Uterus (tissue), 4 donors: Measurements from ENCODE around the gene BICRAL. TPM values are rescaled to one million over a fixed set of nuclear protein-coding genes. Genes with fewer than 3 reads are reported as not detected.
A peak's percentile ranks its signal among the peaks of the same experiment; 100 is the strongest.
"Not testable (repeated sequence)": the region's sequence is repeated elsewhere in the genome, so short reads cannot be mapped to it uniquely, and the experiment has no call there.

Experiments
- DNase-seq, 2 donors: peaks; one replicate each; pipeline ENCODE4 v3.0.0-alpha.2; 2019 to 2020
- H3K27ac ChIP-seq, 2 donors: fragments of 200-600 bp; sonication (generic); 1 replicate in 1 of 2; 2 replicates in 1 of 2; pipeline ENCODE4 v1.5.1; 2016 to 2018
- H3K27me3 ChIP-seq, 2 donors: fragments of 200-600 bp; sonication (generic); one replicate each; pipeline ENCODE4 v1.5.1; 2018 to 2019; ENCODE audit warnings: control low read depth in 1 of 2
- H3K36me3 ChIP-seq, 2 donors: fragments of 200-600 bp; sonication (generic); one replicate each; pipeline ENCODE4 v1.5.1; 2019; ENCODE audit warnings: control low read depth in 1 of 2
- H3K4me1 ChIP-seq, 2 donors: fragments of 200-600 bp; sonication (generic); one replicate each; pipeline ENCODE4 v1.5.1; 2018 to 2019; ENCODE audit warnings: control low read depth in 1 of 2
- H3K4me3 ChIP-seq, 2 donors: fragments of 200-600 bp; sonication (generic); 1 replicate in 1 of 2; 2 replicates in 1 of 2; pipeline ENCODE4 v1.5.1; 2018 to 2019; ENCODE audit warnings: mild to moderate bottlenecking in 1 of 2
- H3K9me3 ChIP-seq, 2 donors: fragments of 200-600 bp; sonication (generic); one replicate each; pipeline ENCODE4 v1.5.1; 2019; ENCODE audit warnings: control low read depth in 1 of 2
- POLR2A ChIP-seq, 2 donors: fragments of 450-650 bp; IDR thresholded peaks; one replicate each; pipeline ENCODE4 v1.6.1; 2016; ENCODE audit warnings: antibody characterized with exemption in 2 of 2, mild to moderate bottlenecking in 1 of 2, moderate library complexity in 1 of 2
- intact Hi-C: fragments of 100-400 bp; cut with DNase I; formaldehyde crosslinking; loops from one replicate; pipeline ENCODE4 v1.15.1; 2023; ENCODE audit warnings: low total_unique reads
- total RNA-seq, 4 donors: library from RNA; depleted of rRNA in 3 of 4; stranded (reverse); fragments of >200 nt in 3 of 4; gene quantifications; one replicate each; pipeline versions ENCODE4 v1.1.0 to v1.2.4, GENCODE V29; 2014 to 2023
- TF ChIP-seq, protein P1 (sequence below), 4 experiments: fragments of 200-600 bp in 2 of 4; fragments of 450-650 bp in 2 of 4; sonication (generic) in 2 of 4; IDR thresholded peaks; one replicate each; pipeline ENCODE4 v1.5.1; 2016 to 2019; ENCODE audit warnings: antibody characterized with exemption in 4 of 4, mild to moderate bottlenecking in 2 of 4, moderate library complexity in 1 of 4
- donor health status: DM: yes; HTN: yes; CAD: no.

The BICRAL gene
- total RNA-seq, 4 donors from 2014 or later = 7.4 to 35.3 (median 18.2) TPM

DNA sequence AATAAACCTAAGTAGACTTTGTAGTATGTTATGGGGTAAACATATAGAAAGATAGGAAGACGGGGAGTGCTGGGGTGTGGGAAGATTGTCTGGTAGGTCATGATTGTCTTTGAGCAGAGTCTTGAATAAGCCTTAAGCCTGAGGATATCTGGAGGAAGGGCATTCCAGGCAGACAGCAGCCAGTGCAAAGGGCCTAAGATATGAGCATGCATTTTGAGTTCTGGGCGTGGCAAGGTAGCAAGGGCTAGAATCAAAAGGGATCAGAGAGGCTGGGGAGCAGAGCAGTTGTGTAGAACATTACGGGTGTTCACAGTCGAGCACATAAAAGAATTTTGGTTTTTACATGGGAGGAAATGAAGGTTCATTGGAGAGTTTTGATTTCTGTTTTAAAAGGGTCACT, 14.3 kb downstream of the BICRAL start:
- peaks cover 0 to under 1% of the 10 kb centered on the region in 2 donors for H3K4me1 ChIP-seq
- H3K9me3 ChIP-seq = no peaks in the 10 kb centered on the region
- TF ChIP-seq, protein P1, sequence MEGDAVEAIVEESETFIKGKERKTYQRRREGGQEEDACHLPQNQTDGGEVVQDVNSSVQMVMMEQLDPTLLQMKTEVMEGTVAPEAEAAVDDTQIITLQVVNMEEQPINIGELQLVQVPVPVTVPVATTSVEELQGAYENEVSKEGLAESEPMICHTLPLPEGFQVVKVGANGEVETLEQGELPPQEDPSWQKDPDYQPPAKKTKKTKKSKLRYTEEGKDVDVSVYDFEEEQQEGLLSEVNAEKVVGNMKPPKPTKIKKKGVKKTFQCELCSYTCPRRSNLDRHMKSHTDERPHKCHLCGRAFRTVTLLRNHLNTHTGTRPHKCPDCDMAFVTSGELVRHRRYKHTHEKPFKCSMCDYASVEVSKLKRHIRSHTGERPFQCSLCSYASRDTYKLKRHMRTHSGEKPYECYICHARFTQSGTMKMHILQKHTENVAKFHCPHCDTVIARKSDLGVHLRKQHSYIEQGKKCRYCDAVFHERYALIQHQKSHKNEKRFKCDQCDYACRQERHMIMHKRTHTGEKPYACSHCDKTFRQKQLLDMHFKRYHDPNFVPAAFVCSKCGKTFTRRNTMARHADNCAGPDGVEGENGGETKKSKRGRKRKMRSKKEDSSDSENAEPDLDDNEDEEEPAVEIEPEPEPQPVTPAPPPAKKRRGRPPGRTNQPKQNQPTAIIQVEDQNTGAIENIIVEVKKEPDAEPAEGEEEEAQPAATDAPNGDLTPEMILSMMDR (IDR thresholded peaks at IDR 0.05) = no peak
- TF ChIP-seq POLR2A (IDR thresholded peaks at IDR 0.05) = no peak
- H3K27ac ChIP-seq = no peak overlapping the region
- intact Hi-C loops = no loop called here
- no peaks in the 10 kb centered on the region for H3K27me3 ChIP-seq
- H3K4me3 ChIP-seq = no peak overlapping the region
- no peak for DNase-seq
- H3K36me3 ChIP-seq = no peaks in the 10 kb centered on the region

DNA sequence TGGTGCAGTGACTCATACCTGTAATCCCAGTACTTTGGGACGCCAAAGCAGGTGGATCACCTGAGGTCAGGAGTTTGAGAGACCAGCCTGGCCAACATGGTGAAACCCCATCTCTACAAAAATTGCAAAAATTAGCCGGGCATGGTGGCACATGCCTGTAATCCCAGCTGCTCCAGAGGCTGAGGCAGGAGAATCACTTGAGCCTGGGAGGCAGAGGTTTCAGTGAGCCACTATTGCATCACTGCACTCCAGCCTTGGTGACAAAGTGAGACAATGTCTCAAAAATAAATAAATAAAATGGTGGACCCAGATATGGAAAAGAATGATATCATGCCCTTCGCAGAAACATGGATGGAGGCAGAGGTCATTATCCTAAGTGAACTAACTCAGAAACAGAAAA, 15.8 kb downstream of the BICRAL start:
- intact Hi-C loops, H3K4me3 ChIP-seq, H3K4me1 ChIP-seq, DNase-seq, H3K36me3 ChIP-seq, H3K27me3 ChIP-seq, H3K9me3 ChIP-seq: not testable (repeated sequence)
- peak overlapping the region in 1 of 2 donors; percentile 81 for H3K27ac ChIP-seq

DNA sequence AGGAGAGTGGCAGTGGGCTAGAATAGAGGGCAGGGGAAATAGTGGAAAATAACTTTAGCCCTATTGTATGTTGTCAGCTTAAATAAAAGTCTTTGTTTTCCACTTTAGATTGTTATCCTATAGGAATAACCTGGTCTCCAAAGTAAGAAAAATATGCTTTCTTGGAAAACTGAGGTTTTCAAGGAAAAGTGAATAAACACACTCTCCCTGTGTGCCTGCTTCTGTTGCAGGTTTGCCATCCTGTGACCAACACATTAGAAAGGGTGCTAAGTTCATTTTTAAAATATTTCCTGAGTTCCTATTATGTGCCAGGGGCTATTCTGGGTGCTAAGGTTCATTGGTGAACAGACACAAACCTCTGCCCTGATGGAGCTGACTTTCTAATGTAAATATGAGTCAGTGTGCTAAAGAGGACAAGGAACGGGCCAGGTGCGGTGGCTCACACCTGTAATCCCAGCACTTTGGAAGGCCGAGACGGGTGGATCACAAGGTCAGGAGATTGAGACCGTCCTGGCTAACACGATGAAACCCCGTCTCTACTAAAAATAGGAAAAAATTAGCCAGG, 23.5 kb downstream of the BICRAL start:
- TF ChIP-seq POLR2A (IDR thresholded peaks at IDR 0.05) = no peak
- TF ChIP-seq, protein P1 (IDR thresholded peaks at IDR 0.05) = no peak

GRCh38 chr6:42806359-42806758, 24.5 kb downstream of the BICRAL start:
- H3K36me3 ChIP-seq, intact Hi-C loops, H3K27ac ChIP-seq, H3K9me3 ChIP-seq, DNase-seq, H3K27me3 ChIP-seq, H3K4me3 ChIP-seq: not testable (repeated sequence)
- peaks cover 0 to 14% of the 10 kb centered on the region in 2 donors for H3K4me1 ChIP-seq

More for the DNA sequence above, 23.5 kb downstream of the BICRAL start:
- Histone ChIP-seq H3K36me3 (no peaks in the 10 kb centered on the region), H3K9me3 (no peaks in the 10 kb centered on the region), H3K4me3 (no peak overlapping the region), H3K27ac (no peak overlapping the region), H3K27me3 (no peaks in the 10 kb centered on the region), H3K4me1 (peaks cover 0 to 17% of the 10 kb centered on the region in 2 donors)
- DNase-seq = no peak
- intact Hi-C loops = no loop called here

GRCh38 chr6:42808492-42809483, 26.9 kb downstream of the BICRAL start:
- no peaks in the 10 kb centered on the region for H3K27me3 ChIP-seq
- H3K9me3 ChIP-seq = no peaks in the 10 kb centered on the region
- intact Hi-C loops = no loop called here
- H3K4me3 ChIP-seq = no peak overlapping the region
- peaks cover 0 to 5% of the 10 kb centered on the region in 2 donors for H3K4me1 ChIP-seq
- H3K36me3 ChIP-seq = no peaks in the 10 kb centered on the region
- peak overlapping the region; percentile 77 to 80 for H3K27ac ChIP-seq
- DNase-seq = peak in 1 of 2 donors; percentile 63
- no peak for TF ChIP-seq POLR2A (IDR thresholded peaks at IDR 0.05)
- TF ChIP-seq, protein P1 (IDR thresholded peaks at IDR 0.05) = no peak

- no peak for TF ChIP-seq POLR2A (IDR thresholded peaks at IDR 0.05)
- TF ChIP-seq, protein P1 (IDR thresholded peaks at IDR 0.05) = no peak
These were observed 31.3 kb downstream of the BICRAL start for GRCh38 chr6:42813074-42813645.

More at GRCh38 chr6:42813074-42813645, 31.3 kb downstream of the BICRAL start:
- Histone ChIP-seq H3K4me3 (no peak overlapping the region), H3K27me3 (no peaks in the 10 kb centered on the region), H3K27ac (no peak overlapping the region), H3K36me3 (no peaks in the 10 kb centered on the region), H3K9me3 (no peaks in the 10 kb centered on the region), H3K4me1 (peaks cover 0 to 5% of the 10 kb centered on the region in 2 donors)
- intact Hi-C loops = no loop called here
- DNase-seq = no peak
